Liver (tissue), 2 donors: ENCODE data around the gene C2CD5.

Experiments
- TF ChIP-seq, protein P1 (sequence below): fragments of 150-350 bp; IDR thresholded peaks from 2 replicates; pipeline ENCODE4 v1.5.1; 2017; ENCODE audit warnings: improper control_type of control experiment, low read depth, low read length; ENCODE audit not compliant: missing input control
- TF ChIP-seq, protein P2 (sequence below): IDR thresholded peaks from 2 replicates; pipeline ENCODE4 v1.6.1; 2016; ENCODE audit warnings: antibody characterized with exemption
- donor health status: healthy.

DNA sequence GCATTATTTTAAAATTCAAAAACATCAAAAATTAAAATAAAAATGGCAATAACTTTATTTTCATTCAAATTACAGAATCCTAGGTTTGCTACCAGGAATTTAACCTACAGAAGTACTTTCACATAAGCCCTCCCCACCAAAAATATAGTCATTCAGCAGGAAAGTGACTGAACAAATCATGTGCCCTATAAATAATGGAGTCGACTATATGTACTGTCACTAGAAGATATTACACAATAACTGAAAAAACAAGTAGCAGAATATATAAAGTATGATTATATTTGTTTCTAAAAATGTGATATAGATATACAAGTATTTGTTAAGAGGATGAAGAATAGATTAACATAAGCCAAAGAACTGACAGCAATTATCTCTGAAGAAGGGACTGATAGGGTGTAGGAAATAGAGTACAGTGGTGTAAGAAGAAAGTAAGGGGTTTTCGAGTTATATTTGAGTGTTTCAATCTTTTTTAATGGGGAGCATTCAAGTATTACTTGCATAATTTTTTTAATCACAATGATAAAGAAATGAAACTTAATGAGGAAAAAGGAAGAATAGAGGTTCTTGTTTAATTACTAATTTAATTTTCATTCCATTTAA, 7.9 kb downstream of the C2CD5 start:
- TF ChIP-seq, protein P1, sequence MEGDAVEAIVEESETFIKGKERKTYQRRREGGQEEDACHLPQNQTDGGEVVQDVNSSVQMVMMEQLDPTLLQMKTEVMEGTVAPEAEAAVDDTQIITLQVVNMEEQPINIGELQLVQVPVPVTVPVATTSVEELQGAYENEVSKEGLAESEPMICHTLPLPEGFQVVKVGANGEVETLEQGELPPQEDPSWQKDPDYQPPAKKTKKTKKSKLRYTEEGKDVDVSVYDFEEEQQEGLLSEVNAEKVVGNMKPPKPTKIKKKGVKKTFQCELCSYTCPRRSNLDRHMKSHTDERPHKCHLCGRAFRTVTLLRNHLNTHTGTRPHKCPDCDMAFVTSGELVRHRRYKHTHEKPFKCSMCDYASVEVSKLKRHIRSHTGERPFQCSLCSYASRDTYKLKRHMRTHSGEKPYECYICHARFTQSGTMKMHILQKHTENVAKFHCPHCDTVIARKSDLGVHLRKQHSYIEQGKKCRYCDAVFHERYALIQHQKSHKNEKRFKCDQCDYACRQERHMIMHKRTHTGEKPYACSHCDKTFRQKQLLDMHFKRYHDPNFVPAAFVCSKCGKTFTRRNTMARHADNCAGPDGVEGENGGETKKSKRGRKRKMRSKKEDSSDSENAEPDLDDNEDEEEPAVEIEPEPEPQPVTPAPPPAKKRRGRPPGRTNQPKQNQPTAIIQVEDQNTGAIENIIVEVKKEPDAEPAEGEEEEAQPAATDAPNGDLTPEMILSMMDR: no peak
- TF ChIP-seq, protein P2, sequence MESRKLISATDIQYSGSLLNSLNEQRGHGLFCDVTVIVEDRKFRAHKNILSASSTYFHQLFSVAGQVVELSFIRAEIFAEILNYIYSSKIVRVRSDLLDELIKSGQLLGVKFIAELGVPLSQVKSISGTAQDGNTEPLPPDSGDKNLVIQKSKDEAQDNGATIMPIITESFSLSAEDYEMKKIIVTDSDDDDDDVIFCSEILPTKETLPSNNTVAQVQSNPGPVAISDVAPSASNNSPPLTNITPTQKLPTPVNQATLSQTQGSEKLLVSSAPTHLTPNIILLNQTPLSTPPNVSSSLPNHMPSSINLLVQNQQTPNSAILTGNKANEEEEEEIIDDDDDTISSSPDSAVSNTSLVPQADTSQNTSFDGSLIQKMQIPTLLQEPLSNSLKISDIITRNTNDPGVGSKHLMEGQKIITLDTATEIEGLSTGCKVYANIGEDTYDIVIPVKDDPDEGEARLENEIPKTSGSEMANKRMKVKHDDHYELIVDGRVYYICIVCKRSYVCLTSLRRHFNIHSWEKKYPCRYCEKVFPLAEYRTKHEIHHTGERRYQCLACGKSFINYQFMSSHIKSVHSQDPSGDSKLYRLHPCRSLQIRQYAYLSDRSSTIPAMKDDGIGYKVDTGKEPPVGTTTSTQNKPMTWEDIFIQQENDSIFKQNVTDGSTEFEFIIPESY: no peak
